GM12892 (cell line): ENCODE results near the gene TNS1.

Experiments
- POLR2A ChIP-seq: IDR thresholded peaks from 2 replicates; pipeline ENCODE4 v1.6.1; 2011; ENCODE audit warnings: low read depth, low read length, control low read depth
- POLR2AphosphoS5 ChIP-seq: IDR thresholded peaks from 2 replicates; pipeline ENCODE4 v1.6.1; 2011; ENCODE audit warnings: low read depth, low read length, control low read depth

DNA sequence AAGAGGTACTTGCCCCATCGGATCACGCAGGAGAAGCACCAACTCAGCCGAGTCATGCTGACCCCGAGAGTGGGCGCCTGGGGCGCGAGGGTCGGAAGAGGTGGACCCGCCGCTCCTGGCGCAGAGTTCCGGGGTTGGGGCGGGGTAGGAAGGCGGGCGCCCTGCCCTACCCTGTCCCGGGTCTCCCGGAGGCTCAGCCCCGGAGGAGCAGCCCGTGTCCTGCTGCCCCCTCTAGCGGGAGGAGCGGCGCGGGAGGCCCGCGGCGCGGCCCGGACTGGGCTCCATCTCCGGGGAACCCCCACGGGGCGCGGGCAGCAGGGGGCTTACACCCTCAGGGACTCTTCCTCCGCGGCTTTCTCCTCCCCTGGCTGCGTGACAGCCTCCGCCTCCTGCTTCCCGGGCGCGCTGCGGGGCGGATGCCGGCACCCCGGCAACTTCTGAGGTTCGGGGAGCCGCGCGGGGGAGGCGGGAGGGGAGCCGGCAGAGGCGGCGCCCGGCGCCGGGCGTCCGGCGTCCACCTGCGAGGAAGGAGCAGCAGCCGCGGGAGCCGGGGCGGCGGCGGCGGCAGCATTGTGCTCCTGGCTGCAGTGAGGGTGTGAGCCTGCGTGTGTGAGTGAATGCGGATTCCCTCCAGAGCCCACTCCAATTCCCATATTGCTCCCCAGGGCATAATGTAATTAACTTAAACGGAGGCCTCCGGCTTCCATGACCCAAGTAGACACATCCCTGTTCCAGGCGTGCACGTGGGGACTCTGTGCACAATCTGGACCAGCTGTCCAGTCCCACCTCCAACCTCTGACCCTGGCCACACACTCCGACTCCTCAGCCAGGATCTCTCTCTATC is 7.6 kb upstream of the TNS1 start:
- TF ChIP-seq POLR2A (no peak), POLR2AphosphoS5 (no peak)
